GM12878 (cell line): Measurements from ENCODE around the gene UNC80. TPM values are rescaled to one million over a fixed set of nuclear protein-coding genes. Genes with fewer than 3 reads are reported as not detected.

Source experiments
- ATAC-seq: fragments of 200-7000 bp; cut with Tn5 transposase; 3 replicates; pipeline ENCODE4 v1.9.1; 2020; ENCODE audit warnings: mild to moderate bottlenecking, moderate library complexity
- BruUV-seq: library from RNA; stranded (reverse); fragments of 400-500 nt; replicated peaks from 2 replicates; lab custom pipeline; 2021; lab: Mats Ljungman, UMichigan
- CTCF ChIA-PET: fragments of 300-600 bp; sonication (Branson Sonifier 250); formaldehyde crosslinking; extraction: SDS; loops from one replicate; lab custom pipeline; 2021; ENCODE audit warnings: inconsistent platforms; lab: Yijun Ruan, JAX
- POLR2A ChIA-PET: fragments of 350-600 bp; formaldehyde crosslinking; extraction: SDS; loops from one replicate; lab custom pipeline; 2021; ENCODE audit warnings: inconsistent platforms; lab: Charles Lee
- RAD21 ChIA-PET: fragments of 300-600 bp; sonication (Branson Sonifier 250); formaldehyde crosslinking; loops from one replicate; lab custom pipeline; 2023; ENCODE audit warnings: antibody characterized with exemption; ENCODE audit not compliant: unreplicated experiment; lab: Charles Lee
- SMC1A ChIA-PET: fragments of 300-600 bp; sonication (Branson Sonifier 250); formaldehyde crosslinking; loops from one replicate; lab custom pipeline; 2023; ENCODE audit not compliant: unreplicated experiment, uncharacterized antibody; lab: Charles Lee
- DNase-seq: peaks from one replicate; pipeline ENCODE4 v3.0.0-alpha.2; 2011; ENCODE audit warnings: low read depth, low spot score
- FAIRE-seq: peaks from 3 replicates; lab custom pipeline; 2011; peaks lifted over from hg19 to GRCh38; lab: Jason Lieb, UNC
- H2AFZ ChIP-seq: 2 replicates; pipeline ENCODE4 v1.6.0; 2011; ENCODE audit warnings: low read depth, low read length, control low read depth; ENCODE audit not compliant: control insufficient read depth
- H3K27ac ChIP-seq: 2 replicates; pipeline ENCODE4 v1.5.1; 2011; ENCODE audit warnings: control low read depth; ENCODE audit not compliant: control insufficient read depth, insufficient read depth
- H3K27me3 ChIP-seq, 2 experiments: replicated peaks in 1 of 2; 2 replicates each; pipeline versions ENCODE4 v1.6.0 to v1.6.1; 2011; ENCODE audit warnings: low read length in 1 of 2; ENCODE audit not compliant: control insufficient read depth in 2 of 2, insufficient read depth in 2 of 2
- H3K36me3 ChIP-seq, 2 experiments: 2 replicates each; pipeline ENCODE4 v1.5.1; 2011; ENCODE audit warnings: low read length in 1 of 2; ENCODE audit not compliant: control insufficient read depth in 2 of 2, insufficient read depth in 2 of 2
- H3K4me1 ChIP-seq: 2 replicates; pipeline ENCODE4 v1.6.1; 2011; ENCODE audit warnings: mild to moderate bottlenecking, low read length, moderate library complexity, mixed read lengths; ENCODE audit not compliant: control insufficient read depth, insufficient read depth
- H3K4me2 ChIP-seq: 2 replicates; pipeline ENCODE4 v1.6.0; 2011; ENCODE audit warnings: control low read depth; ENCODE audit not compliant: control insufficient read depth, insufficient read depth
- H3K4me3 ChIP-seq: fragments of 200-600 bp; sonication (generic); 2 replicates; pipeline ENCODE4 v1.5.1; 2016
- H3K79me2 ChIP-seq: 2 replicates; pipeline ENCODE4 v1.6.0; 2011; ENCODE audit warnings: low read length; ENCODE audit not compliant: control insufficient read depth, insufficient read depth
- H3K9ac ChIP-seq: 2 replicates; pipeline ENCODE4 v1.8.0; 2011; ENCODE audit warnings: low read length, control low read depth, mixed read lengths; ENCODE audit not compliant: control insufficient read depth, insufficient read depth
- H3K9me3 ChIP-seq: replicated peaks from 3 replicates; pipeline ENCODE4 v1.5.1; 2011; ENCODE audit warnings: mild to moderate bottlenecking, low read length; ENCODE audit not compliant: control insufficient read depth, insufficient read depth
- H4K20me1 ChIP-seq: 2 replicates; pipeline ENCODE4 v1.6.0; 2011; ENCODE audit not compliant: control insufficient read depth, insufficient read depth
- ATF7 ChIP-seq: fragments of 450-650 bp; IDR thresholded peaks from 2 replicates; pipeline ENCODE4 v1.6.1; 2016; ENCODE audit warnings: low read depth, mild to moderate bottlenecking
- NFIC ChIP-seq: IDR thresholded peaks from 2 replicates; pipeline ENCODE4 v1.6.1; 2012; ENCODE audit warnings: low read depth, mild to moderate bottlenecking, inconsistent platforms, low read length, moderate library complexity
- POU2F2 ChIP-seq: IDR thresholded peaks from 3 replicates; pipeline ENCODE4 v1.6.1; 2011; ENCODE audit warnings: low read depth, mild to moderate bottlenecking, low read length, borderline replicate concordance
- SMC3 ChIP-seq: IDR thresholded peaks from 2 replicates; pipeline ENCODE4 v1.6.1; 2011; ENCODE audit warnings: low read length, improper control_type of control experiment, borderline replicate concordance
- WGBS: methylation state at CpG from one replicate; pipeline ENCODE4 v1.1.6; 2016; ENCODE audit warnings: low lambda C conversion rate; ENCODE audit not compliant: insufficient replicate concordance, insufficient coverage; ENCODE audit errors: missing lambda C conversion rate; 5-methylcytosine and 5-hydroxymethylcytosine counted together
- in situ Hi-C: fragments of 300-500 bp; cut with MboI; formaldehyde crosslinking; loops from 9 replicates; pipeline ENCODE4 v1.14.3; 2018; ENCODE audit warnings: mixed read lengths
- intact Hi-C: fragments of 100-400 bp; cut with micrococcal nuclease; formaldehyde crosslinking; loops from one replicate; pipeline ENCODE4 v1.14.2; 2022; ENCODE audit not compliant: unreplicated experiment
- polyA plus RNA-seq, 11 experiments: library from polyadenylated mRNA; depleted of rRNA in 4 of 11; unstranded in 6 of 11; stranded (reverse) in 5 of 11; fragments of >200 nt; fragmentation: Nextera tagmentation in 4 of 11; fragmentation: Illumina TruSeq in 1 of 11; extraction: Ambion mirVana in 4 of 11; extraction: Trizol in 1 of 11; gene quantifications; 1 replicate in 1 of 11; 2 replicates in 10 of 11; pipeline versions ENCODE4 v1.2.1 to v1.2.3, GENCODE V29; 2011 to 2016; ENCODE audit warnings: inconsistent platforms in 2 of 11, missing spikeins in 2 of 11, low read depth in 1 of 11
- total RNA-seq, 4 experiments: library from RNA; depleted of rRNA in 3 of 4; stranded (reverse); fragments of >200 nt in 3 of 4; fragmentation: Illumina TruSeq in 1 of 4; extraction: Trizol in 1 of 4; gene quantifications; 2 replicates each; pipeline versions ENCODE4 v1.2.1 to v1.2.3, GENCODE V29; 2013 to 2021
- TF ChIP-seq, protein P1 (sequence below): IDR thresholded peaks from 2 replicates; pipeline ENCODE4 v1.6.1; 2011; ENCODE audit warnings: mild to moderate bottlenecking, low read depth, low read length, moderate library complexity; ENCODE audit not compliant: insufficient replicate concordance
- TF ChIP-seq, protein P2 (sequence below): fragments of 450-650 bp; IDR thresholded peaks from 2 replicates; pipeline ENCODE4 v1.6.1; 2018; ENCODE audit warnings: mild to moderate bottlenecking, low read depth, moderate library complexity; ENCODE audit not compliant: partially characterized antibody

The UNC80 gene
- total and polyA plus RNA-seq, 10 of the 15 experiments (the other 5 are each of a cell fraction or from before 2014, with no cell fraction given): not detected

DNA sequence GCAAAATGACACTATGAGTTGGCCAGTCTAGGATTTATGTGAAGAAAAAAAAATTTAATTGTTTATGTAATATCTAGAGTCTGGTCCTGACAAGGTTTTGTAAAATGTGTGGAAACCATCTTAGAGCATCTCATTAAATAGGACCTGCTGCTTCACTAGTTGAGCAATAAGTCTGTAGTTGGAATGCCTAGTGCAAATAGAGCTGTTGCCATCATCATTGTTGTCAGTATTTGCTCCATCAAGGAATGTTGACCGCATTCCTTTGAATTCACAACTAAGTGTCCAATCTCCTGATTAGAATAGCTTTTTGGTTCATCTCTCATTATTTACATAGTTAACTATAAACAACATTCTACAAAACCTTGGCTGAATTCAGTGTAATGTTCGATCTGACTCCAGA lies 198.6 kb downstream of the UNC80 start:
- no peak overlapping the region for H3K9ac ChIP-seq
- ATAC-seq (no peak), FAIRE-seq (no peak), DNase-seq (no peak)
- in situ Hi-C loops: no loop called here
- intact Hi-C loops: no loop called here
- BruUV-seq: no TSS peak
- H4K20me1 ChIP-seq: no peaks in the 10 kb centered on the region
- H3K36me3 ChIP-seq: no peaks in the 10 kb centered on the region
- H3K4me1 ChIP-seq: no peaks in the 10 kb centered on the region
- no peak overlapping the region for H3K4me2 ChIP-seq
- no peaks in the 10 kb centered on the region for H3K79me2 ChIP-seq
- CTCF ChIA-PET: interaction anchor here (1.7 to 3.0 kb wide), 2 partner anchors 8 to 9 kb away, joined by 6 to 11 read pairs; no protein-coding TSS in a partner anchor
- no peak overlapping the region for H3K4me3 ChIP-seq
- RAD21 ChIA-PET: no interaction called here
- no peaks in the 10 kb centered on the region for H3K9me3 ChIP-seq
- SMC1A ChIA-PET: no interaction called here
- no peak for TF ChIP-seq POU2F2
- TF ChIP-seq, all 136 proteins: peak for 0
- 25% methylated on average over 2 of the region's 2 CpGs for WGBS
- Histone ChIP-seq H3K27ac (no peak overlapping the region), H3K27me3 (no peaks in the 10 kb centered on the region), H2AFZ (no peak overlapping the region)
- POLR2A ChIA-PET: no interaction called here

DNA sequence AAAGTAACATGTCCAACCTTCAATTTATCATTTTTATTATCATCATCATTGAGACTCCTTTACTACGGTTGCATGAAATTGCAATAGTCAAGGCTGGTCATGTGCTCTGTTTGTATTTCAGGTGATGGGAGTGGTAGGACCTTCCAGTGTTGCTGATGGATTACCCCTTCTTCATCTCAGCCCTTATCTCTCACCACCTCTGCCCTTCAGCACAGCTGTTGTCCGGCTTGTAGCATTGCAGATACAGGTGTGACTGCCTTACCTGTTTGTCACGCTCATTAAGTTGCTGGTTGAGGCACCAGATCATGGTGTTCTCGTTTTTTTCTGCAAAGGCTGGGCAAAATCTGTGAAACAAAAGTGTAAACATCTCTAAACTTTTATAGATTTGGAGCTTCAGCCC lies 199.1 kb downstream of the UNC80 start:
- in situ Hi-C loops: no loop called here
- no peaks in the 10 kb centered on the region for H3K4me1 ChIP-seq
- ATAC-seq (no peak), FAIRE-seq (no peak), DNase-seq (no peak)
- no peak overlapping the region for H3K9ac ChIP-seq
- H3K36me3 ChIP-seq: no peaks in the 10 kb centered on the region
- RAD21 ChIA-PET: no interaction called here
- no peaks in the 10 kb centered on the region for H3K79me2 ChIP-seq
- no peaks in the 10 kb centered on the region for H3K27me3 ChIP-seq
- no peak overlapping the region for H3K4me3 ChIP-seq
- WGBS: 15% methylated on average over 4 of the region's 4 CpGs
- TF ChIP-seq, protein P1, sequence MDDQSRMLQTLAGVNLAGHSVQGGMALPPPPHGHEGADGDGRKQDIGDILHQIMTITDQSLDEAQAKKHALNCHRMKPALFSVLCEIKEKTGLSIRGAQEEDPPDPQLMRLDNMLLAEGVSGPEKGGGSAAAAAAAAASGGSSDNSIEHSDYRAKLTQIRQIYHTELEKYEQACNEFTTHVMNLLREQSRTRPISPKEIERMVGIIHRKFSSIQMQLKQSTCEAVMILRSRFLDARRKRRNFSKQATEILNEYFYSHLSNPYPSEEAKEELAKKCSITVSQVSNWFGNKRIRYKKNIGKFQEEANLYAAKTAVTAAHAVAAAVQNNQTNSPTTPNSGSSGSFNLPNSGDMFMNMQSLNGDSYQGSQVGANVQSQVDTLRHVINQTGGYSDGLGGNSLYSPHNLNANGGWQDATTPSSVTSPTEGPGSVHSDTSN: no peak
- TF ChIP-seq NFIC: no peak
- TF ChIP-seq ATF7: no peak
- no peak for TF ChIP-seq SMC3
- TF ChIP-seq, protein P2, sequence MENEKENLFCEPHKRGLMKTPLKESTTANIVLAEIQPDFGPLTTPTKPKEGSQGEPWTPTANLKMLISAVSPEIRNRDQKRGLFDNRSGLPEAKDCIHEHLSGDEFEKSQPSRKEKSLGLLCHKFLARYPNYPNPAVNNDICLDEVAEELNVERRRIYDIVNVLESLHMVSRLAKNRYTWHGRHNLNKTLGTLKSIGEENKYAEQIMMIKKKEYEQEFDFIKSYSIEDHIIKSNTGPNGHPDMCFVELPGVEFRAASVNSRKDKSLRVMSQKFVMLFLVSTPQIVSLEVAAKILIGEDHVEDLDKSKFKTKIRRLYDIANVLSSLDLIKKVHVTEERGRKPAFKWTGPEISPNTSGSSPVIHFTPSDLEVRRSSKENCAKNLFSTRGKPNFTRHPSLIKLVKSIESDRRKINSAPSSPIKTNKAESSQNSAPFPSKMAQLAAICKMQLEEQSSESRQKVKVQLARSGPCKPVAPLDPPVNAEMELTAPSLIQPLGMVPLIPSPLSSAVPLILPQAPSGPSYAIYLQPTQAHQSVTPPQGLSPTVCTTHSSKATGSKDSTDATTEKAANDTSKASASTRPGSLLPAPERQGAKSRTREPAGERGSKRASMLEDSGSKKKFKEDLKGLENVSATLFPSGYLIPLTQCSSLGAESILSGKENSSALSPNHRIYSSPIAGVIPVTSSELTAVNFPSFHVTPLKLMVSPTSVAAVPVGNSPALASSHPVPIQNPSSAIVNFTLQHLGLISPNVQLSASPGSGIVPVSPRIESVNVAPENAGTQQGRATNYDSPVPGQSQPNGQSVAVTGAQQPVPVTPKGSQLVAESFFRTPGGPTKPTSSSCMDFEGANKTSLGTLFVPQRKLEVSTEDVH: no peak
- no peaks in the 10 kb centered on the region for H3K9me3 ChIP-seq
- no peaks in the 10 kb centered on the region for H4K20me1 ChIP-seq
- no peak overlapping the region for H2AFZ ChIP-seq
- no TSS peak for BruUV-seq
- intact Hi-C loops: no loop called here
- POLR2A ChIA-PET: no interaction called here
- CTCF ChIA-PET: interaction anchor here (1.3 to 3.0 kb wide), 4 partner anchors 8 to 636 kb away, joined by 3 to 11 read pairs (median 4); no protein-coding TSS in a partner anchor
- H3K27ac ChIP-seq: no peak overlapping the region
- H3K4me2 ChIP-seq: no peak overlapping the region
- SMC1A ChIA-PET: interaction anchor here (0.6 to 1.1 kb wide), 4 partner anchors 10 to 299 kb away, joined by 3 to 6 read pairs (median 3); no protein-coding TSS in a partner anchor
